Sigmoid colon (tissue), 7 donors: ENCODE data around the gene PPDPF. TPM values are rescaled to one million over a fixed set of nuclear protein-coding genes. Genes with fewer than 3 reads are reported as not detected.

Experiments used
- DNase-seq: peaks from one replicate; pipeline ENCODE4 v3.0.0-alpha.2; 2019
- H3K27ac ChIP-seq, 4 donors: fragments of 200-600 bp; sonication (generic); one replicate each; pipeline ENCODE4 v1.5.1; 2016 to 2019; ENCODE audit warnings: mild to moderate bottlenecking in 1 of 4
- H3K27me3 ChIP-seq, 3 donors: fragments of 200-600 bp; sonication (generic); one replicate each; pipeline ENCODE4 v1.5.1; 2019; ENCODE audit warnings: mild to moderate bottlenecking in 1 of 3
- H3K36me3 ChIP-seq, 4 donors: fragments of 200-600 bp; sonication (generic); one replicate each; pipeline ENCODE4 v1.5.1; 2016 to 2019
- H3K4me1 ChIP-seq, 4 donors: fragments of 200-600 bp; sonication (generic); one replicate each; pipeline ENCODE4 v1.5.1; 2017 to 2019
- H3K4me3 ChIP-seq, 4 donors: fragments of 200-600 bp; sonication (generic); one replicate each; pipeline ENCODE4 v1.5.1; 2017 to 2019; ENCODE audit warnings: mild to moderate bottlenecking in 2 of 4, moderate library complexity in 1 of 4
- H3K9me3 ChIP-seq, 4 donors: fragments of 200-600 bp in 3 of 4; sonication (generic) in 3 of 4; one replicate each; pipeline versions ENCODE4 v1.5.1 to v1.6.1; 2013 to 2019
- CTCF ChIP-seq, 4 experiments: fragments of 450-650 bp in 3 of 4; fragments of 200-600 bp in 1 of 4; IDR thresholded peaks; one replicate each; pipeline ENCODE4 v1.5.1; 2016 to 2019; ENCODE audit warnings: antibody characterized with exemption in 4 of 4, mild to moderate bottlenecking in 3 of 4, moderate library complexity in 2 of 4
- EP300 ChIP-seq, 4 donors: sonication (generic); formaldehyde crosslinking; IDR thresholded peaks; one replicate each; pipeline ENCODE4 v1.6.1; 2017; ENCODE audit warnings: antibody characterized with exemption in 4 of 4
- POLR2A ChIP-seq, 2 donors: fragments of 450-650 bp; IDR thresholded peaks; one replicate each; pipeline ENCODE4 v1.6.1; 2016; ENCODE audit warnings: antibody characterized with exemption in 2 of 2, mild to moderate bottlenecking in 2 of 2, moderate library complexity in 2 of 2
- POLR2AphosphoS5 ChIP-seq, 4 donors: sonication (generic); formaldehyde crosslinking; IDR thresholded peaks; one replicate each; pipeline ENCODE4 v1.6.1; 2017; ENCODE audit warnings: antibody characterized with exemption in 4 of 4
- WGBS, 2 donors: extraction: QIAGEN DNeasy Blood & Tissue Kit; methylation state at CpG; one replicate each; pipeline ENCODE4 v1.1.7; 2013; 5-methylcytosine and 5-hydroxymethylcytosine counted together
- intact Hi-C: fragments of 100-400 bp; cut with DNase I; formaldehyde crosslinking; loops from one replicate; pipeline ENCODE4 v1.15.1; 2023
- polyA plus RNA-seq, 3 donors: library from polyadenylated mRNA; stranded (reverse); fragments of 200-250 nt; gene quantifications; one replicate each; pipeline ENCODE4 v1.2.3, GENCODE V29; 2013
- total RNA-seq, 4 donors: library from RNA; depleted of rRNA; stranded (reverse); fragments of >200 nt; gene quantifications; one replicate each; pipeline ENCODE4 v1.1.0, GENCODE V29; 2016
- donor health status: healthy with polysubstance abuse.
- donor health status: Bipolar disorder and iron deficiency.
- donor health status: healthy.

The PPDPF gene
- total and polyA plus RNA-seq, 7 donors: 82.8 to 1,688 (median 244) TPM

GRCh38 chr20:63522091-63522868 is 1.7 kb downstream of the PPDPF start:
- 44 to 72% methylated on average over 13 of the region's 13 CpGs for WGBS, 2 donors
- H3K27ac ChIP-seq: no peak overlapping the region
- peaks cover 0 to 36% (median 28%) of the 10 kb centered on the region in 4 donors for H3K4me1 ChIP-seq
- no peaks in the 10 kb centered on the region for H3K27me3 ChIP-seq
- no peak for TF ChIP-seq POLR2A (IDR thresholded peaks at IDR 0.05)
- no peak for TF ChIP-seq POLR2AphosphoS5 (IDR thresholded peaks at IDR 0.05)
- TF ChIP-seq EP300 (IDR thresholded peaks at IDR 0.05): no peak
- TF ChIP-seq CTCF (IDR thresholded peaks at IDR 0.05): no peak
- H3K9me3 ChIP-seq: no peaks in the 10 kb centered on the region
- no peak for DNase-seq
- intact Hi-C loops: loop anchor here (5.0 kb wide), 2 partner anchors 135 to 450 kb away; partner anchors contain the start of gene RTEL1
- H3K4me3 ChIP-seq: peak overlapping the region in 2 of 4 donors; percentile 93 to 94
- H3K36me3 ChIP-seq: peaks cover 0 to 3% (median 0%) of the 10 kb centered on the region in 4 donors

- intact Hi-C loops: loop anchor here (5.0 kb wide), 2 partner anchors 134 to 449 kb away; partner anchors contain the start of gene RTEL1
- Histone ChIP-seq H3K36me3 (peaks cover 0 to 3% (median 0%) of the 10 kb centered on the region in 4 donors), H3K27me3 (no peaks in the 10 kb centered on the region), H3K27ac (no peak overlapping the region), H3K4me1 (peaks cover 0 to 36% (median 28%) of the 10 kb centered on the region in 4 donors), H3K4me3 (no peak overlapping the region), H3K9me3 (no peaks in the 10 kb centered on the region)
- no peak for DNase-seq
- 89 to 97% methylated on average over 11 of the region's 11 CpGs for WGBS, 2 donors
- no peak for TF ChIP-seq POLR2A (IDR thresholded peaks at IDR 0.05)
- no peak for TF ChIP-seq CTCF (IDR thresholded peaks at IDR 0.05)
- TF ChIP-seq EP300 (IDR thresholded peaks at IDR 0.05): no peak
- TF ChIP-seq POLR2AphosphoS5 (IDR thresholded peaks at IDR 0.05): no peak
Observed at GRCh38 chr20:63522981-63523611, 2.5 kb downstream of the PPDPF start.

DNA sequence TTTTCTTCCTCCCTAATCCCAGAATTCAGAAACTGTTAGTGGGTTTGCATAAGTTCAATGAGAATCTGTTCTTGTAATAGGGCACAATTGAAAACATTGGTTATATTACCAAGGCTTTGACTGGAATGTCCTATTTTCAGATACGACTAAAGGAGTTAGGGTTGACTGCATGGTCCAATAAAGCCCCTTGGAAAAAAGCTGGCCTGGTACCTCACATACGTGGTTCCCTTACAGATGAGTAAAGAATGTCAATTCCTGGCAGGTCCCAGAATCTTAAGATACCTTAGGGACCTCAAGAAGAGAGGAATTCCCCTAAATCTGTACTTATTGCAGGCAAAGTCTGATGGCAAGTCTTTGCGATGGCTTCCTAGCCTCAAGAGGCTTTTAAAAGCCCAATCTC is 4.6 kb downstream of the PPDPF start:
- no peaks in the 10 kb centered on the region for H3K9me3 ChIP-seq
- TF ChIP-seq POLR2A (IDR thresholded peaks at IDR 0.05): no peak
- no peak for TF ChIP-seq POLR2AphosphoS5 (IDR thresholded peaks at IDR 0.05)
- no peak for TF ChIP-seq EP300 (IDR thresholded peaks at IDR 0.05)
- TF ChIP-seq CTCF (IDR thresholded peaks at IDR 0.05): no peak
- peaks cover 0 to 3% (median 0%) of the 10 kb centered on the region in 4 donors for H3K36me3 ChIP-seq
- H3K27me3 ChIP-seq: no peaks in the 10 kb centered on the region
- H3K27ac ChIP-seq: no peak overlapping the region
- DNase-seq: no peak
- intact Hi-C loops: no loop called here
- H3K4me1 ChIP-seq: peaks cover 0 to 23% (median 18%) of the 10 kb centered on the region in 4 donors
- no peak overlapping the region for H3K4me3 ChIP-seq
- WGBS, 2 donors: 45 to 69% methylated on average over 3 of the region's 3 CpGs

- DNase-seq: no peak
- 2 to 11% methylated on average over 2 of the region's 2 CpGs for WGBS, 2 donors
- Histone ChIP-seq H3K4me1 (peaks cover 0 to 23% (median 18%) of the 10 kb centered on the region in 4 donors), H3K27me3 (no peaks in the 10 kb centered on the region), H3K4me3 (no peak overlapping the region), H3K27ac (no peak overlapping the region), H3K9me3 (no peaks in the 10 kb centered on the region), H3K36me3 (peaks cover 0 to 3% (median 0%) of the 10 kb centered on the region in 4 donors)
- intact Hi-C loops: no loop called here
- no peak for TF ChIP-seq EP300 (IDR thresholded peaks at IDR 0.05)
- no peak for TF ChIP-seq POLR2A (IDR thresholded peaks at IDR 0.05)
- no peak for TF ChIP-seq POLR2AphosphoS5 (IDR thresholded peaks at IDR 0.05)
- TF ChIP-seq CTCF (IDR thresholded peaks at IDR 0.05): no peak
Observed at GRCh38 chr20:63525971-63526370, 5.4 kb downstream of the PPDPF start.
